Mesenchymal stem cell (in vitro differentiated cells and primary cell): ENCODE measurements around the gene ARHGAP4.

Experiments
- DNase-seq: peaks from one replicate; pipeline ENCODE4 v3.0.0-alpha.2; 2013
- H2AFZ ChIP-seq: one replicate; pipeline ENCODE4 v1.6.1; 2013; ENCODE audit warnings: low read depth, mild to moderate bottlenecking, control low read depth, inconsistent platforms, low read length, moderate library complexity
- H2AK5ac ChIP-seq: 2 replicates; pipeline ENCODE4 v1.6.1; 2013; ENCODE audit warnings: low read length, moderate library complexity, mild to moderate bottlenecking, inconsistent platforms; ENCODE audit not compliant: severe bottlenecking
- H2BK120ac ChIP-seq: one replicate; pipeline ENCODE4 v1.6.1; 2013; ENCODE audit warnings: low read depth, mild to moderate bottlenecking, inconsistent platforms, low read length, moderate library complexity
- H2BK12ac ChIP-seq, 2 experiments: one replicate each; pipeline ENCODE4 v1.6.1; 2013; ENCODE audit warnings: inconsistent platforms in 2 of 2, low read length in 2 of 2, mild to moderate bottlenecking in 2 of 2, moderate library complexity in 2 of 2, control low read depth in 1 of 2
- H2BK15ac ChIP-seq: one replicate; pipeline ENCODE4 v1.6.1; 2013; ENCODE audit warnings: mild to moderate bottlenecking, low read depth, inconsistent platforms; ENCODE audit not compliant: poor library complexity, severe bottlenecking
- H2BK5ac ChIP-seq: 2 replicates; pipeline ENCODE4 v1.6.1; 2013; ENCODE audit warnings: low read depth, mild to moderate bottlenecking, low read length, control low read depth, inconsistent platforms; ENCODE audit not compliant: poor library complexity, severe bottlenecking
- H3K14ac ChIP-seq, 2 experiments: one replicate each; pipeline ENCODE4 v1.6.1; 2013; ENCODE audit warnings: inconsistent platforms in 2 of 2, low read length in 2 of 2, control low read depth in 1 of 2, mild to moderate bottlenecking in 1 of 2, moderate library complexity in 1 of 2
- H3K18ac ChIP-seq, 2 experiments: one replicate each; pipeline ENCODE4 v1.6.1; 2013; ENCODE audit warnings: inconsistent platforms in 2 of 2, low read length in 2 of 2, control low read depth in 1 of 2, low read depth in 1 of 2, mild to moderate bottlenecking in 1 of 2
- H3K23ac ChIP-seq, 2 experiments: one replicate each; pipeline ENCODE4 v1.6.1; 2013; ENCODE audit warnings: inconsistent platforms in 2 of 2, low read length in 2 of 2, mild to moderate bottlenecking in 2 of 2, moderate library complexity in 2 of 2, control low read depth in 1 of 2
- H3K27ac ChIP-seq: 2 replicates; pipeline ENCODE4 v1.5.1; 2013; ENCODE audit warnings: mild to moderate bottlenecking, moderate library complexity, low read length, control low read depth, inconsistent platforms; ENCODE audit not compliant: poor library complexity, severe bottlenecking
- H3K27me3 ChIP-seq, 2 experiments: 2 replicates each; pipeline versions ENCODE4 v1.6.1 to v1.7.0; 2013; ENCODE audit warnings: low read length in 2 of 2, mild to moderate bottlenecking in 2 of 2, moderate library complexity in 2 of 2, control low read depth in 1 of 2, inconsistent platforms in 1 of 2; ENCODE audit not compliant: control insufficient read depth in 1 of 2, insufficient read depth in 1 of 2
- H3K36me3 ChIP-seq, 2 experiments: 2 replicates each; pipeline versions ENCODE4 v1.6.1 to v1.7.0; 2013; ENCODE audit warnings: low read length in 2 of 2, control low read depth in 1 of 2, inconsistent platforms in 1 of 2, low read depth in 1 of 2, mild to moderate bottlenecking in 1 of 2; ENCODE audit not compliant: insufficient read depth in 2 of 2, control insufficient read depth in 1 of 2
- H3K4ac ChIP-seq, 2 experiments: one replicate each; pipeline ENCODE4 v1.6.1; 2013; ENCODE audit warnings: inconsistent platforms in 2 of 2, low read length in 2 of 2, mild to moderate bottlenecking in 2 of 2, moderate library complexity in 2 of 2, control low read depth in 1 of 2, low read depth in 1 of 2
- H3K4me1 ChIP-seq: 2 replicates; pipeline ENCODE4 v1.6.1; 2013; ENCODE audit warnings: low read depth, low read length, control low read depth; ENCODE audit not compliant: control insufficient read depth, insufficient read depth
- H3K4me2 ChIP-seq: 2 replicates; pipeline ENCODE4 v1.6.1; 2013; ENCODE audit warnings: low read length, mild to moderate bottlenecking, inconsistent platforms; ENCODE audit not compliant: poor library complexity, severe bottlenecking
- H3K4me3 ChIP-seq, 2 experiments: 2 replicates each; pipeline versions ENCODE4 v1.5.1 to v1.7.0; 2013; ENCODE audit warnings: low read length in 2 of 2, mild to moderate bottlenecking in 2 of 2, control low read depth in 1 of 2, low read depth in 1 of 2; ENCODE audit not compliant: insufficient read depth in 1 of 2
- H3K79me1 ChIP-seq: replicated peaks from 2 replicates; pipeline ENCODE4 v1.6.1; 2013; ENCODE audit warnings: mild to moderate bottlenecking, control low read depth, low read length, inconsistent platforms; ENCODE audit not compliant: poor library complexity, severe bottlenecking
- H3K9ac ChIP-seq: 2 replicates; pipeline ENCODE4 v1.7.0; 2013; ENCODE audit warnings: mild to moderate bottlenecking, low read length, moderate library complexity
- H3K9me3 ChIP-seq: 2 replicates; pipeline ENCODE4 v1.7.0; 2013; ENCODE audit warnings: mild to moderate bottlenecking, low read length; ENCODE audit not compliant: control insufficient read depth
- H4K8ac ChIP-seq: one replicate; pipeline ENCODE4 v1.6.1; 2013; ENCODE audit warnings: inconsistent platforms, mild to moderate bottlenecking, low read length, moderate library complexity
- H4K91ac ChIP-seq: one replicate; pipeline ENCODE4 v1.6.1; 2013; ENCODE audit warnings: mild to moderate bottlenecking, low read length, inconsistent platforms
- WGBS: methylation state at CpG from one replicate; pipeline ENCODE4 v1.1.7; 2013; ENCODE audit warnings: mixed read lengths; 5-methylcytosine and 5-hydroxymethylcytosine counted together

ARHGAP4 gene

GRCh38 chrX:153973127-153974002, 47.3 kb upstream of the ARHGAP4 start:
- no peaks in the 10 kb centered on the region for H3K9me3 ChIP-seq
- H3K4me3 ChIP-seq, result peak overlapping the region; percentile 84 to 87
- no peak overlapping the region for H3K23ac ChIP-seq
- WGBS, result 80% methylated on average over 9 of the region's 20 CpGs
- H2AK5ac ChIP-seq, result no peak overlapping the region
- H3K9ac ChIP-seq, result peak overlapping the region; percentile 98
- H3K4me1 ChIP-seq, result peaks cover 15% of the 10 kb centered on the region
- peak overlapping the region; percentile 59 for H3K27ac ChIP-seq
- H4K8ac ChIP-seq, result peak overlapping the region; percentile 37
- peak overlapping the region in 1 of 2 experiments; percentile 86 for H3K4ac ChIP-seq
- DNase-seq, result no peak
- H2BK12ac ChIP-seq, result peak overlapping the region in 1 of 2 experiments; percentile 21
- H3K14ac ChIP-seq, result peak overlapping the region in 1 of 2 experiments; percentile 1
- peaks cover 0 to 4% of the 10 kb centered on the region in 2 experiments for H3K36me3 ChIP-seq
- H3K27me3 ChIP-seq, result no peaks in the 10 kb centered on the region
- no peaks in the 10 kb centered on the region for H3K79me1 ChIP-seq
- H3K4me2 ChIP-seq, result peak overlapping the region; percentile 44
- H2BK5ac ChIP-seq, result no peak overlapping the region
- no peak overlapping the region for H2AFZ ChIP-seq
- H2BK120ac ChIP-seq, result no peak overlapping the region
- H3K18ac ChIP-seq, result peak overlapping the region in 1 of 2 experiments; percentile 70
- no peak overlapping the region for H4K91ac ChIP-seq
- H2BK15ac ChIP-seq, result no peak overlapping the region

- Histone ChIP-seq H3K79me1 (no peaks in the 10 kb centered on the region), H3K27me3 (no peaks in the 10 kb centered on the region), H3K4me1 (peaks cover 22% of the 10 kb centered on the region), H3K4ac (peak within 1 kb of the TSS; percentile 97 to 100), H3K23ac (peak within 1 kb of the TSS in 1 of 2 experiments; percentile 89), H3K4me3 (peak within 1 kb of the TSS; percentile 87 to 99), H4K8ac (peak within 1 kb of the TSS; percentile 96), H3K14ac (peak within 1 kb of the TSS in 1 of 2 experiments; percentile 87), H3K36me3 (peaks cover 0 to 9% of the 10 kb centered on the region in 2 experiments), H3K27ac (peak within 1 kb of the TSS; percentile 99), H2BK120ac (peak within 1 kb of the TSS; percentile 68), H4K91ac (peak within 1 kb of the TSS; percentile 99), H2BK5ac (peak within 1 kb of the TSS; percentile 92), H2AFZ (peak within 1 kb of the TSS; percentile 42), H2AK5ac (no peak within 1 kb of the TSS), H3K9me3 (no peaks in the 10 kb centered on the region), H3K18ac (peak within 1 kb of the TSS; percentile 91 to 96), H3K9ac (peak within 1 kb of the TSS; percentile 98), H2BK15ac (peak within 1 kb of the TSS; percentile 67), H2BK12ac (peak within 1 kb of the TSS in 1 of 2 experiments; percentile 21), H3K4me2 (peak within 1 kb of the TSS; percentile 54)
- 0% methylated on average over 62 of the region's 103 CpGs for WGBS
- DNase-seq, result peak; percentile 85
Measured at GRCh38 chrX:153972368-153973126, 46.5 kb upstream of the ARHGAP4 start, which contains the start of gene TMEM187. Gene TMEM187, plus strand, starts transcription at chrX:153972754. Its CDS starts 9,309 bp downstream, at chrX:153982063.

- no peak within 1 kb of the TSS for H2AFZ ChIP-seq
- under 1% methylated on average over 51 of the region's 96 CpGs for WGBS
- H2BK15ac ChIP-seq, result peak within 1 kb of the TSS; percentile 69
- peak within 1 kb of the TSS; percentile 96 for H4K8ac ChIP-seq
- H2BK5ac ChIP-seq, result peak within 1 kb of the TSS; percentile 92
- no peaks in the 10 kb centered on the region for H3K79me1 ChIP-seq
- peak within 1 kb of the TSS; percentile 94 to 96 for H3K18ac ChIP-seq
- peak within 1 kb of the TSS; percentile 78 for H2AK5ac ChIP-seq
- peak within 1 kb of the TSS; percentile 59 for H3K4me2 ChIP-seq
- peak within 1 kb of the TSS; percentile 52 to 89 for H3K23ac ChIP-seq
- H3K27me3 ChIP-seq, result no peaks in the 10 kb centered on the region
- H3K27ac ChIP-seq, result peak within 1 kb of the TSS; percentile 99
- no peaks in the 10 kb centered on the region for H3K9me3 ChIP-seq
- peak within 1 kb of the TSS in 1 of 2 experiments; percentile 87 for H3K14ac ChIP-seq
- DNase-seq, result peak; percentile 89
- peak within 1 kb of the TSS; percentile 73 for H2BK120ac ChIP-seq
- H3K9ac ChIP-seq, result peak within 1 kb of the TSS; percentile 98
- peak within 1 kb of the TSS; percentile 99 for H4K91ac ChIP-seq
- H3K4me1 ChIP-seq, result peaks cover 30% of the 10 kb centered on the region
- H3K4ac ChIP-seq, result peak within 1 kb of the TSS; percentile 97 to 100
- H3K4me3 ChIP-seq, result peak within 1 kb of the TSS; percentile 87 to 99
- peaks cover 0 to 17% of the 10 kb centered on the region in 2 experiments for H3K36me3 ChIP-seq
- H2BK12ac ChIP-seq, result peak within 1 kb of the TSS in 1 of 2 experiments; percentile 82
Measured at GRCh38 chrX:153971450-153972367, 45.6 kb upstream of the ARHGAP4 start, which contains the start of gene HCFC1. Gene HCFC1, minus strand, starts transcription at chrX:153971818. Its CDS starts 978 bp downstream, at chrX:153970840.
